GM12878 (cell line): ENCODE results near the gene GPT2. TPM values are rescaled to one million over a fixed set of nuclear protein-coding genes. Genes with fewer than 3 reads are reported as not detected.
A peak's percentile ranks its signal among the peaks of the same experiment; 100 is the strongest.

Source experiments
- ASH2L ChIP-seq: fragments of 300-600, 200-600 bp; sonication (generic); IDR thresholded peaks from 2 replicates; pipeline ENCODE4 v1.6.1; 2017; ENCODE audit warnings: low read depth, mild to moderate bottlenecking, borderline replicate concordance
- BACH1 ChIP-seq: fragments of 450-650 bp; IDR thresholded peaks from 2 replicates; pipeline ENCODE4 v1.6.1; 2017; ENCODE audit warnings: mild to moderate bottlenecking, borderline replicate concordance
- CEBPB ChIP-seq, 2 experiments: fragments of 150-350 bp in 1 of 2; IDR thresholded peaks; 2 replicates each; pipeline ENCODE4 v1.6.1; 2012 to 2014; ENCODE audit warnings: low read depth in 2 of 2, low read length in 2 of 2, borderline replicate concordance in 1 of 2, inconsistent platforms in 1 of 2
- CHD2 ChIP-seq: IDR thresholded peaks from 2 replicates; pipeline ENCODE4 v1.6.1; 2011; ENCODE audit warnings: low read depth, low read length, improper control_type of control experiment, borderline replicate concordance
- EED ChIP-seq: sonication (generic); IDR thresholded peaks from 2 replicates; pipeline ENCODE4 v1.6.1; 2016; ENCODE audit warnings: antibody characterized with exemption, low read depth
- HDAC6 ChIP-seq: fragments of 200-600 bp; sonication (generic); IDR thresholded peaks from one replicate; pipeline ENCODE4 v1.8.0; 2017; ENCODE audit warnings: antibody characterized with exemption; ENCODE audit not compliant: unreplicated experiment
- IRF4 ChIP-seq: IDR thresholded peaks from 2 replicates; pipeline ENCODE4 v1.6.1; 2011; ENCODE audit warnings: low read depth, low read length
- KAT2A ChIP-seq: conservative IDR thresholded peaks from 2 replicates; pipeline ENCODE4 v1.6.1; 2011; ENCODE audit warnings: low read depth, low read length; ENCODE audit not compliant: control insufficient read depth
- MAX ChIP-seq: IDR thresholded peaks from 2 replicates; pipeline ENCODE4 v1.6.1; 2012; ENCODE audit warnings: low read depth, low read length, improper control_type of control experiment
- MEF2A ChIP-seq: IDR thresholded peaks from 2 replicates; pipeline ENCODE4 v1.6.1; 2011; ENCODE audit warnings: low read depth, mild to moderate bottlenecking, low read length, moderate library complexity; ENCODE audit not compliant: insufficient read depth
- MTA2 ChIP-seq: fragments of 450-650 bp; IDR thresholded peaks from 2 replicates; pipeline ENCODE4 v1.6.1; 2016; ENCODE audit warnings: low read depth, mild to moderate bottlenecking, moderate library complexity
- MYC ChIP-seq: IDR thresholded peaks from 2 replicates; pipeline ENCODE4 v1.6.1; 2011; ENCODE audit warnings: mild to moderate bottlenecking, low read length, moderate library complexity, inconsistent platforms; ENCODE audit not compliant: insufficient read depth, insufficient replicate concordance, insufficient read length, severe bottlenecking
- NRF1 ChIP-seq: conservative IDR thresholded peaks from 2 replicates; pipeline ENCODE4 v1.6.1; 2011; ENCODE audit warnings: mild to moderate bottlenecking, low read depth, low read length, improper control_type of control experiment
- RBBP5 ChIP-seq: fragments of 200-600 bp; sonication (generic); conservative IDR thresholded peaks from 2 replicates; pipeline ENCODE4 v1.6.1; 2016
- SIX5 ChIP-seq: IDR thresholded peaks from 2 replicates; pipeline ENCODE4 v1.6.1; 2011; ENCODE audit warnings: mild to moderate bottlenecking, low read depth, low read length, moderate library complexity; ENCODE audit not compliant: severe bottlenecking
- ZZZ3 ChIP-seq: IDR thresholded peaks from 2 replicates; pipeline ENCODE4 v1.6.1; 2011; ENCODE audit warnings: low read depth; ENCODE audit not compliant: control insufficient read depth, insufficient read length
- polyA plus RNA-seq, 11 experiments: library from polyadenylated mRNA; depleted of rRNA in 4 of 11; unstranded in 6 of 11; stranded (reverse) in 5 of 11; fragments of >200 nt; fragmentation: Nextera tagmentation in 4 of 11; fragmentation: Illumina TruSeq in 1 of 11; extraction: Ambion mirVana in 4 of 11; extraction: Trizol in 1 of 11; gene quantifications; 1 replicate in 1 of 11; 2 replicates in 10 of 11; pipeline versions ENCODE4 v1.2.1 to v1.2.3, GENCODE V29; 2011 to 2016; ENCODE audit warnings: inconsistent platforms in 2 of 11, missing spikeins in 2 of 11, low read depth in 1 of 11
- total RNA-seq, 4 experiments: library from RNA; depleted of rRNA in 3 of 4; stranded (reverse); fragments of >200 nt in 3 of 4; fragmentation: Illumina TruSeq in 1 of 4; extraction: Trizol in 1 of 4; gene quantifications; 2 replicates each; pipeline versions ENCODE4 v1.2.1 to v1.2.3, GENCODE V29; 2013 to 2021
- TF ChIP-seq, protein P1 (sequence below): fragments of 450-650 bp; IDR thresholded peaks from 2 replicates; pipeline ENCODE4 v1.6.1; 2017; ENCODE audit warnings: mild to moderate bottlenecking, moderate library complexity
- TF ChIP-seq, protein P2 (sequence below): fragments of 450-650 bp; IDR thresholded peaks from 2 replicates; pipeline ENCODE4 v1.6.1; 2016; ENCODE audit warnings: mild to moderate bottlenecking
- TF ChIP-seq, protein P3 (sequence below): fragments of 450-650 bp; IDR thresholded peaks from 2 replicates; pipeline ENCODE4 v1.6.1; 2017; ENCODE audit warnings: low read depth, mild to moderate bottlenecking, moderate library complexity
- TF ChIP-seq, protein P4 (sequence below): fragments of 150-350 bp; IDR thresholded peaks from 2 replicates; pipeline ENCODE4 v1.6.1; 2014; ENCODE audit warnings: mild to moderate bottlenecking, low read depth, low read length

GPT2 gene
- total and polyA plus RNA-seq, 10 of the 15 experiments (the other 5 are each of a cell fraction or from before 2014, with no cell fraction given) = 0.45 to 9.9 (median 4.3) TPM

DNA sequence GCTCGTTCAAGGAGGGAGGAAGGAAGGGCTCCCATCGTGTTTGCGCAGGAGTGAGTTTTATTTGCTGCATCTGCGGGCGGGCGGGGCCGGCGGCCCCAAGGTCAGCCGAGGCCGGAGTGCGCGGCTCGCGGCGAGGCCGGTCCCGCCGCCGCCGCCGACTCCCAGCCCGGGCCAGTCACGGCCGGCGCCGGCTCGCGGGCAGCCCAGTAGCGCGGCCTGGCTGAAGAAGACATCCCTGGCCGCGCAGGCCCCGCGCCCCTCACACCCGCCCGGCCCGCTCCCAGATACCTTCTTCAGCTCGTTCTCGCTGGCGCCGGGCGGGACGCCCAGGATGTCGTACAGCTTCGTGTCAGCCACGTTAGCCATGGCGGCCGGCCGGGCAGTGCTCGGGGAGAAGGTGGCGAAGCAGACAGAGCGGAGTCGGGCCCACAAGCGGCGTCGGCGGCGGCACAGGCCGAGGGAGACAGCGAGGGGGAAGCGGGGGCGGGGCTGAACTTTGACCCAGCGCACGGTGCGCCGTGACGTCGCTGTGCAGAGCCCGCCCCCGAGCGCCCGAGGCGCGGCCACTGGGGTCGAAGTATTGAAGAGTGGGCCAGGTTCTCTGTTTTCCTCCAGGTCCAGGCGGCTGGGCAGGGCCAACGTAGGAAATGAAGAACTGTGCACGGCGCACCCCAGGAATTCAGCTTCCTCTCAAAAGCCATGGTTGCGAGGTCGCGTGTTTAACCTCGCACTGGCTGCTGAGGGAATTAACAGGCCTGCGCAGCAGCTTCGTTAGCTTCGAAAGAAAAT lies 89.2 kb downstream of the GPT2 start, which contains the start of gene DNAJA2 (continued):
- TF ChIP-seq, protein P1, sequence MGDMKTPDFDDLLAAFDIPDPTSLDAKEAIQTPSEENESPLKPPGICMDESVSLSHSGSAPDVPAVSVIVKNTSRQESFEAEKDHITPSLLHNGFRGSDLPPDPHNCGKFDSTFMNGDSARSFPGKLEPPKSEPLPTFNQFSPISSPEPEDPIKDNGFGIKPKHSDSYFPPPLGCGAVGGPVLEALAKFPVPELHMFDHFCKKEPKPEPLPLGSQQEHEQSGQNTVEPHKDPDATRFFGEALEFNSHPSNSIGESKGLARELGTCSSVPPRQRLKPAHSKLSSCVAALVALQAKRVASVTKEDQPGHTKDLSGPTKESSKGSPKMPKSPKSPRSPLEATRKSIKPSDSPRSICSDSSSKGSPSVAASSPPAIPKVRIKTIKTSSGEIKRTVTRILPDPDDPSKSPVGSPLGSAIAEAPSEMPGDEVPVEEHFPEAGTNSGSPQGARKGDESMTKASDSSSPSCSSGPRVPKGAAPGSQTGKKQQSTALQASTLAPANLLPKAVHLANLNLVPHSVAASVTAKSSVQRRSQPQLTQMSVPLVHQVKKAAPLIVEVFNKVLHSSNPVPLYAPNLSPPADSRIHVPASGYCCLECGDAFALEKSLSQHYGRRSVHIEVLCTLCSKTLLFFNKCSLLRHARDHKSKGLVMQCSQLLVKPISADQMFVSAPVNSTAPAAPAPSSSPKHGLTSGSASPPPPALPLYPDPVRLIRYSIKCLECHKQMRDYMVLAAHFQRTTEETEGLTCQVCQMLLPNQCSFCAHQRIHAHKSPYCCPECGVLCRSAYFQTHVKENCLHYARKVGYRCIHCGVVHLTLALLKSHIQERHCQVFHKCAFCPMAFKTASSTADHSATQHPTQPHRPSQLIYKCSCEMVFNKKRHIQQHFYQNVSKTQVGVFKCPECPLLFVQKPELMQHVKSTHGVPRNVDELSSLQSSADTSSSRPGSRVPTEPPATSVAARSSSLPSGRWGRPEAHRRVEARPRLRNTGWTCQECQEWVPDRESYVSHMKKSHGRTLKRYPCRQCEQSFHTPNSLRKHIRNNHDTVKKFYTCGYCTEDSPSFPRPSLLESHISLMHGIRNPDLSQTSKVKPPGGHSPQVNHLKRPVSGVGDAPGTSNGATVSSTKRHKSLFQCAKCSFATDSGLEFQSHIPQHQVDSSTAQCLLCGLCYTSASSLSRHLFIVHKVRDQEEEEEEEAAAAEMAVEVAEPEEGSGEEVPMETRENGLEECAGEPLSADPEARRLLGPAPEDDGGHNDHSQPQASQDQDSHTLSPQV = no peak
- no peak for TF ChIP-seq KAT2A
- 0 out of 2 replicates have a peak, but pooled peaks have one; percentile 19 for TF ChIP-seq EED
- TF ChIP-seq MEF2A = 0 out of 2 replicates have a peak, but pooled peaks have one; percentile 21
- TF ChIP-seq, protein P2, sequence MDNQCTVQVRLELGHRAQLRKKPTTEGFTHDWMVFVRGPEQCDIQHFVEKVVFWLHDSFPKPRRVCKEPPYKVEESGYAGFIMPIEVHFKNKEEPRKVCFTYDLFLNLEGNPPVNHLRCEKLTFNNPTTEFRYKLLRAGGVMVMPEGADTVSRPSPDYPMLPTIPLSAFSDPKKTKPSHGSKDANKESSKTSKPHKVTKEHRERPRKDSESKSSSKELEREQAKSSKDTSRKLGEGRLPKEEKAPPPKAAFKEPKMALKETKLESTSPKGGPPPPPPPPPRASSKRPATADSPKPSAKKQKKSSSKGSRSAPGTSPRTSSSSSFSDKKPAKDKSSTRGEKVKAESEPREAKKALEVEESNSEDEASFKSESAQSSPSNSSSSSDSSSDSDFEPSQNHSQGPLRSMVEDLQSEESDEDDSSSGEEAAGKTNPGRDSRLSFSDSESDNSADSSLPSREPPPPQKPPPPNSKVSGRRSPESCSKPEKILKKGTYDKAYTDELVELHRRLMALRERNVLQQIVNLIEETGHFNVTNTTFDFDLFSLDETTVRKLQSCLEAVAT = peak; percentile 73
- TF ChIP-seq MAX = peak; percentile 82
- TF ChIP-seq BACH1 = 0 out of 2 replicates have a peak, but pooled peaks have one; percentile 24
- TF ChIP-seq MTA2 = peak; percentile 46
- TF ChIP-seq SIX5 = peak; percentile 21
- TF ChIP-seq MYC = peak; percentile 14
- TF ChIP-seq CEBPB (IDR thresholded peaks at IDR 0.05; ENCODE audit: borderline replicate concordance in 1 of 2, low read depth in 2 of 2, low read length in 2 of 2) = no peak
- TF ChIP-seq HDAC6 = no peak
- TF ChIP-seq ASH2L = peak; percentile 67; the same call in 1 of the 2 replicates
- TF ChIP-seq ZZZ3 = no peak
- TF ChIP-seq IRF4 = 0 out of 2 replicates have a peak, but pooled peaks have one; percentile 6
- TF ChIP-seq, protein P3, sequence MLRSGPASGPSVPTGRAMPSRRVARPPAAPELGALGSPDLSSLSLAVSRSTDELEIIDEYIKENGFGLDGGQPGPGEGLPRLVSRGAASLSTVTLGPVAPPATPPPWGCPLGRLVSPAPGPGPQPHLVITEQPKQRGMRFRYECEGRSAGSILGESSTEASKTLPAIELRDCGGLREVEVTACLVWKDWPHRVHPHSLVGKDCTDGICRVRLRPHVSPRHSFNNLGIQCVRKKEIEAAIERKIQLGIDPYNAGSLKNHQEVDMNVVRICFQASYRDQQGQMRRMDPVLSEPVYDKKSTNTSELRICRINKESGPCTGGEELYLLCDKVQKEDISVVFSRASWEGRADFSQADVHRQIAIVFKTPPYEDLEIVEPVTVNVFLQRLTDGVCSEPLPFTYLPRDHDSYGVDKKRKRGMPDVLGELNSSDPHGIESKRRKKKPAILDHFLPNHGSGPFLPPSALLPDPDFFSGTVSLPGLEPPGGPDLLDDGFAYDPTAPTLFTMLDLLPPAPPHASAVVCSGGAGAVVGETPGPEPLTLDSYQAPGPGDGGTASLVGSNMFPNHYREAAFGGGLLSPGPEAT = peak; percentile 58
- peak; percentile 46; the same call in 1 of the 2 replicates for TF ChIP-seq CHD2
- TF ChIP-seq, protein P4, sequence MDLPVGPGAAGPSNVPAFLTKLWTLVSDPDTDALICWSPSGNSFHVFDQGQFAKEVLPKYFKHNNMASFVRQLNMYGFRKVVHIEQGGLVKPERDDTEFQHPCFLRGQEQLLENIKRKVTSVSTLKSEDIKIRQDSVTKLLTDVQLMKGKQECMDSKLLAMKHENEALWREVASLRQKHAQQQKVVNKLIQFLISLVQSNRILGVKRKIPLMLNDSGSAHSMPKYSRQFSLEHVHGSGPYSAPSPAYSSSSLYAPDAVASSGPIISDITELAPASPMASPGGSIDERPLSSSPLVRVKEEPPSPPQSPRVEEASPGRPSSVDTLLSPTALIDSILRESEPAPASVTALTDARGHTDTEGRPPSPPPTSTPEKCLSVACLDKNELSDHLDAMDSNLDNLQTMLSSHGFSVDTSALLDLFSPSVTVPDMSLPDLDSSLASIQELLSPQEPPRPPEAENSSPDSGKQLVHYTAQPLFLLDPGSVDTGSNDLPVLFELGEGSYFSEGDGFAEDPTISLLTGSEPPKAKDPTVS = no peak
- TF ChIP-seq RBBP5 = no peak
- no peak for TF ChIP-seq NRF1
